Measurements from ENCODE around the gene VANGL2.

- TF ChIP-seq CTCF (IDR thresholded peaks at IDR 0.05): no peak
- TF ChIP-seq POLR2AphosphoS5 (IDR thresholded peaks at IDR 0.05): no peak
- no peak for TF ChIP-seq POLR2A (IDR thresholded peaks at IDR 0.05)
Measured at GRCh38 chr1:160407839-160408801, 7.8 kb downstream of the VANGL2 start.

All from prostate gland (tissue), 2 donors.